Measurements from ENCODE around the gene DHDH.

The DHDH gene

GRCh38 chr19:48959341-48960239, 26.1 kb downstream of the DHDH start:
- TF ChIP-seq CTCF (conservative IDR thresholded peaks at IDR 0.05; ENCODE audit: low read length) = no peak
- DNase-seq (ENCODE audit: low read depth) = no peak
- H3K4me3 ChIP-seq (ENCODE audit: low read length) = no peak overlapping the region

GRCh38 chr19:48961051-48961649, 27.7 kb downstream of the DHDH start:
- H3K4me3 ChIP-seq (ENCODE audit: low read length) = no peak overlapping the region
- DNase-seq (ENCODE audit: low read depth) = no peak
- no peak for TF ChIP-seq CTCF (conservative IDR thresholded peaks at IDR 0.05; ENCODE audit: low read length)

- TF ChIP-seq CTCF (conservative IDR thresholded peaks at IDR 0.05; ENCODE audit: low read length) = no peak
- H3K4me3 ChIP-seq (ENCODE audit: low read length) = no peak overlapping the region
- DNase-seq (ENCODE audit: low read depth) = no peak
Observed at GRCh38 chr19:48961673-48962028, 28.2 kb downstream of the DHDH start.

- no peak for DNase-seq (ENCODE audit: low read depth)
- no peak overlapping the region for H3K4me3 ChIP-seq (ENCODE audit: low read length)
- no peak for TF ChIP-seq CTCF (conservative IDR thresholded peaks at IDR 0.05; ENCODE audit: low read length)
Observed at GRCh38 chr19:48962029-48962848, 28.7 kb downstream of the DHDH start.

GRCh38 chr19:48962849-48963165, 29.3 kb downstream of the DHDH start:
- H3K4me3 ChIP-seq (ENCODE audit: low read length) = no peak overlapping the region
- TF ChIP-seq CTCF (conservative IDR thresholded peaks at IDR 0.05; ENCODE audit: low read length) = no peak
- DNase-seq (ENCODE audit: low read depth) = no peak

GRCh38 chr19:48963371-48964204, 30.1 kb downstream of the DHDH start:
- no peak for TF ChIP-seq CTCF (conservative IDR thresholded peaks at IDR 0.05; ENCODE audit: low read length)
- DNase-seq (ENCODE audit: low read depth) = peak; percentile 68
- peak overlapping the region; percentile 33 for H3K4me3 ChIP-seq (ENCODE audit: low read length)
